GM21717 (cell line): ENCODE results near the gene UBE2U.
A peak's percentile ranks its signal among the peaks of the same experiment; 100 is the strongest.
"Not testable (repeated sequence)": the region's sequence is repeated elsewhere in the genome, so short reads cannot be mapped to it uniquely, and the experiment has no call there.

ENCODE experiments used
- ATAC-seq: cut with Tn5 transposase; IDR thresholded peaks from one replicate; pipeline ENCODE4 v1.9.1; 2021; ENCODE audit warnings: mild to moderate bottlenecking, moderate library complexity; ENCODE audit not compliant: unreplicated experiment

Gene UBE2U

GRCh38 chr1:64187646-64188045, 15.8 kb upstream of the UBE2U start:
- ATAC-seq: no peak

DNA sequence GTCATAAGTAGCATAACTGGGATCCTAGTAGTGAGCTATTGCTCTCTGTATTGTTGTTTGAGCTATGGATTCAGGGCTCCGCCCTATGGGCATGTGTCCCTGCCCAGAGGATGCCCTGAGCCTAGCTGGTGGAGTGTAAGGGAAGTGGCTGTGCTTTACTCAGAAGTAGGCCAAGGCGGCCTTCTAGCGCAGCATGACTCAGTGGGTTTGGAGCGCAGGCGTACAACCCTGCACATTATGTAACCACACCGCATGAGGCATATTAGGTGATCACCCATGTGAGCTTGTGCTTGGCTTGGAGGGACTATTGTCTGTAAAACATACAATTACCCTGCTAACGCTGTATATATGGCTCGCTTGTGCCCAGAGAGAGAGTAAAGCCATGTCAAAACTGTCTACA, 11.1 kb upstream of the UBE2U start:
- ATAC-seq: no peak

DNA sequence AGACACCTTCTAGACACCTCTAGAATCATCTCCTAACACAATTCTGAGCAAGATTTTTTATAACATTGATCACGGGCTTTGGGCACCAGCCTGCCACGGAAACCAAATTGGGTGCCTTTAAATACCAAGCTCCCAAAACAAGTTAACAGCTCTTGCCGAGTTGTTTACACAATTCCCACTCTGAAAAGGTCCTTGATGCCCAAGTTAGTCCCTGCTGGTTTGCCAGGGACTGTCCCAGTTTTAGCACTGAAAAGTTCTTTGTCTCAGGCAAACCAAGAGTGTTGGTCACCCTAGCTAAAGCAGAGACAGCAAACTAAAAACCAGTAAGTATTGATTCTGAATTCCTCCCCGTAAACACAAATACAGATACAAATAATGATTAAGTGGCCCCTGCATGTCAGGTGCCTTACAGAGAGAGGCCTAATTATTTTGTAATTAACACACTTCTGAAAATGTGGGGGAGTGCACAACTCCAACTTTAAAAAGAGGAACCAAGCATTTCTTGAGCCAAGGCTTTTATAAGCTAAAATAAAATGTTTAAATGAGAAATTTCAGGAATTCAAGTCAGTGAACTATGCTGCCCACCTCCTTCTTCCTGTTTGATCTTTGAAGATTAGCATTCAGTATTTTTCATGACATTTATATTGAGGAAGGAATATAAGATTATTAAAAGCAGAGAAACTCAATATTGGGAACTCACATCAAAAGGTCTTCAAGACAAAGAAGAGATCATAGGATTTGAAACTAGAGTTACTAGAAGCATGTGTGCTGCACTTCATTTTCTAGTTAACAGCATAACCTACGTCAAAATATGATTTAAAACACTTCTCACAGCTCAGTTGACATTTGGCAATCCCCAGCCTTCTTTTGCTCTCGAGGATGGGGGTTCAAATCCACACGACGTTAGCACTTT, 9.0 kb upstream of the UBE2U start:
- ATAC-seq: no peak

GRCh38 chr1:64195081-64195395, 8.4 kb upstream of the UBE2U start:
- no peak for ATAC-seq

DNA sequence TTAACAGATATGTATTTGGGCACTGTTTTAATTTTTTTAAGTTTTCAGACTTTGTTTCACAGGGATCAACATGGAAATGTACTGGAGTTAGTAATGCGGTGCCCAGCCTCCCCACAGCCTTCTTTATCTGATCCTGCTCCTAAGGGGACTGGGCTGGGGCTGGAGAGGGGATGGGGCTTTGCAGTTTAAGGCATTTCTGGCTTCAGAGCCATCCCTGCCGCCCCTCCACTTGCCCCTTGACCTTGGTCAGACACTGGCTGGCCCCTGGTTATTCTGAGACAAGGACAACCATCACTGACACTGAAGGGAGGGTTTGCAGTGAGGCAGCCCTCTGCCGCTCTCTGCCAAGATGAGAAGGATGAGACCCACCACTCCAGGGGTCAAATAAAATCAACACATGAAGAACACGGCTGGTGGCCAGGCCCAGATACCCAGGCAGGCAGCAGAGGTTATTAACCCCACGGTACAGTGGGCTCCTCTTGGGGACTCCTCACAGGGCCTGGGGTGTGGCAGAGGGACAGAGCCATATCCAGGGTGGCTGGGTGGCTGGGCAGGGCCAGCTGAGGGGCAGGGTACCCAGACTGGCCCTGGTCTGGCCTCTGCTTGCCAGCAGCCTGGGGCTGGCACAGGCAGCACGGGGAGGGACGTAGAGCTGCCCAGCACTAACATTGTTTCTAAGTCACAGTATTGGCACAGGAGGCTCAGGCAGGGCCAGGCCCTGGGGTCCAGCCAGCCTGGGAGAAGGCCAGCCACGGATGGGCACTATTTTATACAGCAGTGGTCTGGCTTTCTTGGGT, 7.2 kb upstream of the UBE2U start:
- no peak for ATAC-seq

DNA sequence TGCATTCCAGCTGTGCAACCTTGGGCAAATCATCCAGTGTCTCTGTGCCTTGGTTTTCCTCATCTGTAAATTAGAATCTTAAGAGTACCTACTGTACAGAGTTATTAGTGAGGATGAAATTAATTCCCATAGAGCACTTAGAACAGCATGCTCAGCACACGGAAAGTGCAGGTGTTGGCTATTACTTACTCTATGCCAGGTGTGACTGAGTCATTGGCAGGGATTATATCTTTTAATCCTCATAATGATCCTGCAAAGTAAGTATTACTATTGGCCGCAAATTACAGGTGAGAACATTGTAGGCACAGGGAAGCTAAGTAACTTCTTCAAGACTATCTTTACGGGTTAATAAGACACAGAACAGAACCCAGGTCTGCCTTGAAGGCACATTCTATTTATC, 6.3 kb upstream of the UBE2U start:
- no peak for ATAC-seq

- no peak for ATAC-seq
Observed at GRCh38 chr1:64199154-64199553, 4.3 kb upstream of the UBE2U start.

DNA sequence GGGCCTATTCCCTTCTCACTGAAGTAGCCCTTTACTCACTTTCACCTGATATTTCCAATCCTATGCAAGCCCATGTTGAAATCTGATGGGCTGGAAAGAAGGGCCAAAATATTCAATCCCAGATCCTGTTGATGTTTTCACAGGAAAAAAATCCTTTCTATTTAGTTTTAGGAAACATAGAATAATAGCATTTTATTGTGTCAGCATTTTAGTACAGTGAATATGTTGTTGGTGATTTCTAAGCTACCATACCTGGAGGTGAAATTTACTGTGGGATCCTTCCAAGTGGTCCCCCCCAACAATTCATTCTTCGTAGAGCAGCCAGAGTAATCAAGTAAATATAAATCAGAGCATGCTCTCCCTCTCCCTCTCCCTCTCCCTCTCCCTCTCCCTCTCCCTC, 3.4 kb upstream of the UBE2U start:
- no peak for ATAC-seq

DNA sequence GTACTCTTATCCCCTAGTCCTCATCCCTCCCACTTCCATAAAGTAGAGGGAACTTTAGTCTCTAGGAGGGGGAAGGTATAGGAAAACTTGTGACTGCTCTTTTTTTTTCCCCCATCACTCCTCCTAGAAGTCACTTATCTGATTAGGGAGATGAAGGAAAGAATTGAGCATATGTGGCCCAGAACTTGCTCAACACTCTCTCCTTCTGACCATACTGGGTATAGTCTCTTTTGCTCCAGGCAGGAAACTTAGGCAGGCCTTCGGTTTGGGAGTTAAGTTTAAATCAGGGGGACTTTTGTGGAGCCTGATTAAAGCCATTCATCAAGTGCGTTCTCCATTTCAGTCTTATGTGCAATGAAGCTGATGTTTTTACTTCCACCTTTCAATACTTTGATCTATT, 5.8 kb downstream of the UBE2U start:
- ATAC-seq: no peak

- no peak for ATAC-seq
Observed at GRCh38 chr1:64212031-64212430, 8.6 kb downstream of the UBE2U start.

- ATAC-seq: no peak
Observed at GRCh38 chr1:64215576-64215975, 12.2 kb downstream of the UBE2U start.

DNA sequence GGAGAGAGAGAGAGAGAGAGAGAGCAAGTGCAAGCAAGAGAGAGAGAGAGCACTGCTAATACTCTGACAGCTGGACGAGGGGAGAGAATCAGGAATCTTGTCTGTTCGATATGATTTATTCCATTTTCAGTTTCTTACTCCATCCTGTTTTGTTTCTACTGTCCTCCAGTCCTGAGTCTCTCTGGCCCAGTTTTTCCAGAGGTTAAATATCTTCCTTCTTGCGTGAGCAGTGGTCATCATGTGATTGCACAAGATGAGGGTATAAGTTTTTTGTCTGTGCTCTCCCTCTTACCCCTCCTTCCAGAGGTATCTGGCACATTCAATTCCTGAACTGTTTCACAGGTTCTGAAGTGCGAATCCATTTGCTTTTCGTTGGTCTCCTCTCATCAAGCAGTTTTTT, 16.8 kb downstream of the UBE2U start:
- no peak for ATAC-seq

GRCh38 chr1:64223329-64224151, 20.1 kb downstream of the UBE2U start:
- ATAC-seq: peak; percentile 47

GRCh38 chr1:64224236-64224635, 20.8 kb downstream of the UBE2U start:
- ATAC-seq: not testable (repeated sequence)

GRCh38 chr1:64228167-64228957, 24.9 kb downstream of the UBE2U start:
- ATAC-seq: no peak

DNA sequence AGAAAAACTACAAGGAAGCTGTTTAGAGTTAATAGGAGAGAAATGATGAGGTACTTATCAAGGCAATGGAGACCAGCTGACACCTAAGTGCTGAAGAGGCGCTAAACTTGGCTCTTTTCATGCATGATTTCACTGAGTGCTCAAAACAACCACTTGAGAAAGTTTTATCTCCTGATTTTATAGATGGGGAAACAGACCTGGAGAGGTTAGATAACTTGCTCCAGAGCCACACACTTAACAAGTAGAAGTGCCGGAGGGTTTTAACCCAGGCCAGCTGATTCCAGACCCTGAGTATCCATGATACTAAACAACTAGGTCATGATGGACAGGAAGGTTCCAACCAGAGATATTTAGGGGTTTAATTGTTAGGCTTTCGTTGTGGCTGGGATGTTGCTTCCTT, 25.9 kb downstream of the UBE2U start:
- ATAC-seq: no peak

DNA sequence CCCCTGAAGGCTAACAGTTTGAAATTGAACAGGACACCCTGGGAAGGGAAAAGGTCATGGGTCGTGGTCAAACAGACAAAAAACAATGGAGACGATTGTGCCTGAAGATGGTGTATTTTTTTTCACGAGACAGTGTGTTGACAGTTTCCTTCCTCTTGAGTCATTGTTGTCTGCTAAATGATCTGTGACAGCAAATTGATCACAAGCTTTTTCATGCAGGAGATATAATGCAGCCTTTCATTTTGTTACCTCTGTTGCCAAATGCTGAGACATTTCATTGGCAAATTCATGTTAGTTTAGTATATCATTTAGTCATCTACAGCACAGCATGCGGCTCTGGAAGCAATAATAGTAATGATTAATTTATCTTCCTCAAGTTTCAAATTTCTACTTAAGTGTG, 27.7 kb downstream of the UBE2U start:
- ATAC-seq: no peak

GRCh38 chr1:64231654-64232053, 28.2 kb downstream of the UBE2U start:
- no peak for ATAC-seq

GRCh38 chr1:64234714-64235113, 31.3 kb downstream of the UBE2U start:
- ATAC-seq: no peak

- ATAC-seq: no peak
Observed at GRCh38 chr1:64235181-64235580, 31.8 kb downstream of the UBE2U start.

GRCh38 chr1:64235910-64236309, 32.5 kb downstream of the UBE2U start:
- ATAC-seq: no peak
